Kidney (tissue), 14 donors: ENCODE data around the gene C14orf93. TPM values are rescaled to one million over a fixed set of nuclear protein-coding genes. Genes with fewer than 3 reads are reported as not detected.

Source experiments
- DNase-seq, 5 donors: peaks; one replicate each; pipeline ENCODE4 v3.0.0-alpha.2; 2013 to 2020
- FAIRE-seq: peaks from 2 replicates; lab custom pipeline; 2012; peaks lifted over from hg19 to GRCh38; lab: Jason Lieb, UNC
- H3K27ac ChIP-seq, 2 donors: one replicate each; pipeline ENCODE4 v1.7.0; 2013; ENCODE audit warnings: low read depth in 2 of 2, low read length in 2 of 2, inconsistent platforms in 1 of 2
- H3K27me3 ChIP-seq: one replicate; pipeline ENCODE4 v1.7.1; 2013; ENCODE audit warnings: low read length, inconsistent platforms; ENCODE audit not compliant: control insufficient read depth, insufficient read depth
- H3K36me3 ChIP-seq, 3 donors: one replicate each; pipeline versions ENCODE4 v1.7.0 to v1.7.1; 2013; ENCODE audit warnings: low read length in 3 of 3, control low read depth in 1 of 3, inconsistent platforms in 1 of 3; ENCODE audit not compliant: insufficient read depth in 3 of 3, control insufficient read depth in 2 of 3
- H3K4me1 ChIP-seq, 3 donors: one replicate each; pipeline versions ENCODE4 v1.7.0 to v1.7.1; 2013; ENCODE audit warnings: low read length in 3 of 3, inconsistent platforms in 1 of 3, low read depth in 1 of 3; ENCODE audit not compliant: control insufficient read depth in 2 of 3, insufficient read depth in 2 of 3
- H3K4me3 ChIP-seq, 3 donors: one replicate each; pipeline versions ENCODE4 v1.7.0 to v1.8.1; 2013; ENCODE audit warnings: low read length in 3 of 3, control low read depth in 1 of 3, inconsistent platforms in 1 of 3
- H3K9ac ChIP-seq, 3 donors: one replicate each; pipeline versions ENCODE4 v1.7.0 to v1.7.1; 2013; ENCODE audit warnings: low read length in 3 of 3, control low read depth in 1 of 3, inconsistent platforms in 1 of 3
- H3K9me3 ChIP-seq, 3 donors: one replicate each; pipeline versions ENCODE4 v1.7.0 to v1.7.1; 2013; ENCODE audit warnings: low read length in 3 of 3, control low read depth in 1 of 3, inconsistent platforms in 1 of 3; ENCODE audit not compliant: control insufficient read depth in 2 of 3, insufficient read depth in 1 of 3
- CTCF ChIP-seq: IDR thresholded peaks from 3 replicates; pipeline ENCODE4 v1.5.1; 2012; ENCODE audit warnings: mild to moderate bottlenecking, moderate library complexity, borderline replicate concordance; ENCODE audit not compliant: insufficient read depth; ENCODE audit errors: extremely low read depth
- intact Hi-C: fragments of 100-400 bp; cut with DNase I; formaldehyde crosslinking; loops from one replicate; pipeline ENCODE4 v1.11.1; 2022
- polyA plus RNA-seq: library from polyadenylated mRNA; stranded (reverse); fragments of 350-450 nt; fragmentation: Illumina TruSeq; extraction: RNeasy Lipid Tissue Mini Kit (QIAGEN cat#74804); gene quantifications from one replicate; pipeline ENCODE4 v1.2.3, GENCODE V29; 2014; ENCODE audit warnings: low read depth, low replicate concordance; ENCODE audit not compliant: insufficient read depth
- total RNA-seq: library from RNA; stranded (reverse); fragmentation: NEBNext Ultra II Directional; extraction: Animal tissue kit (Norgen Biotek cat#: 25700); gene quantifications from one replicate; pipeline ENCODE4 v1.2.1, GENCODE V29; 2021
- donor health status: control.
- donor health status: control.
- donor health status: control.
- donor health status: control.
- donor health status: control.
- donor health status: DM: yes; HTN: yes; CAD: no.
- donor health status: Normal renal cell carcinoma (clear cell type).

C14orf93 gene
- total and polyA plus RNA-seq, 2 donors from 2014 or later: 9.5 to 9.6 TPM

DNA sequence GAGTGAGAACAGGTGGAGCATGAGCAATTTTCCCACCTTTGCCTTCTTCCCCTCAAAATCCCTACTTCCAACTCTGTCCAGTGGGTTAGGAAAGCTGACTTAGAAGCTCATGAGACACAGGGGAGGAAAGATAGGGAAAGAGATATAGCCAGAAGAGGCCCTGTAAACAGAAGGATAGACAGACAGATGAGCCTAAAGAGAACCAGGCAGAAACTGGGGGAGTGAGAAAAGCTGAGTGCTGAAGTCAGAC is 32.6 kb downstream of the C14orf93 start:
- FAIRE-seq (no peak), DNase-seq (no peak)
- no peak for TF ChIP-seq CTCF
- Histone ChIP-seq H3K27me3 (no peaks in the 10 kb centered on the region), H3K9me3 (no peaks in the 10 kb centered on the region), H3K27ac (peak overlapping the region; percentile 24 to 83), H3K4me1 (peaks cover 13 to 43% (median 40%) of the 10 kb centered on the region in 3 donors), H3K9ac (peak overlapping the region in 1 of 3 donors; percentile 7), H3K4me3 (peak overlapping the region in 1 of 3 donors; percentile 3), H3K36me3 (peaks cover 5 to 22% (median 6%) of the 10 kb centered on the region in 3 donors)
- intact Hi-C loops: no loop called here

DNA sequence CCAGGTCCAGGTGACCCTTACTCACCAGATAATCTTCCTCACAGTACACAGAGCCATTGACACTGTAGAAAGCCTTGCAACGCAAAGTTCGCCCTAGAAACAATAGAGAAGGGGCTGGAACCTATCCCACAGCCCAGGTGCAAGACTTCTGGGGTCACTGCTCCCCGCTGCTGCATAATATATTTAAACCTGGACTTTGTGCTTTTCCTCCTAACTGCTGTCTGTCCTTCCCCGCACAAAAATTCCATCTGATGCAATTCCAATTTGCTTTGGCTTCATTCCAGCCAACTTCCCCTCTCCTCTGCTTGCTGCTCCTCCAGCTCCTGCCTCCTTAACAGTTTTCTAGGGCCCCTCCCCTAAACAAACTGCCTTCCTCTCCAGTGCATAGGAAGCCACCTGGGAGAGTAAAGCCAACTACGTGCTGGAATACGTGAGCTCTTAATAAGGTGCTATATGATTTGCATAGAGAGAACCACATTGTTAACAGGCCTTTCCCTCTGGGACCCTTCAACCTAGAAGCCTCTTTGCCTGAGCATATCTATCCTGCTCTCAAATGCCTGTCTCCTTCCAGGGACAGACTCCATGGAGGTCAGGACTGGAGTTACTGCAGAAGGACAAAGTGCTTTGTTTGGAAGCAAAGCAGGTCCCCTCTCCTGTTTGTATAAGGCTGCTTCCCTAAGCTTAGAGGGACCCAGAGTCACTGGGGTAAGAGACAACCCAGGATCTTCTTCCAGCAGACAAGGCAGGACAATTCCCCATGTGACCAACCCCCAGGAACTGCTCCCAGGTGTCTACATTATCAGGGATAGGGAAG is 33.1 kb downstream of the C14orf93 start:
- intact Hi-C loops: no loop called here
- FAIRE-seq: no peak
- Histone ChIP-seq H3K4me3 (peak overlapping the region in 1 of 3 donors; percentile 3), H3K4me1 (peaks cover 13 to 43% (median 40%) of the 10 kb centered on the region in 3 donors), H3K9me3 (no peaks in the 10 kb centered on the region), H3K36me3 (peaks cover 8 to 27% (median 9%) of the 10 kb centered on the region in 3 donors), H3K27me3 (no peaks in the 10 kb centered on the region), H3K9ac (peak overlapping the region in 1 of 3 donors; percentile 7), H3K27ac (peak overlapping the region; percentile 41 to 83)
- TF ChIP-seq CTCF: no peak
- DNase-seq: peak in 4 of 5 donors; percentile 34 to 75 (median 50)

DNA sequence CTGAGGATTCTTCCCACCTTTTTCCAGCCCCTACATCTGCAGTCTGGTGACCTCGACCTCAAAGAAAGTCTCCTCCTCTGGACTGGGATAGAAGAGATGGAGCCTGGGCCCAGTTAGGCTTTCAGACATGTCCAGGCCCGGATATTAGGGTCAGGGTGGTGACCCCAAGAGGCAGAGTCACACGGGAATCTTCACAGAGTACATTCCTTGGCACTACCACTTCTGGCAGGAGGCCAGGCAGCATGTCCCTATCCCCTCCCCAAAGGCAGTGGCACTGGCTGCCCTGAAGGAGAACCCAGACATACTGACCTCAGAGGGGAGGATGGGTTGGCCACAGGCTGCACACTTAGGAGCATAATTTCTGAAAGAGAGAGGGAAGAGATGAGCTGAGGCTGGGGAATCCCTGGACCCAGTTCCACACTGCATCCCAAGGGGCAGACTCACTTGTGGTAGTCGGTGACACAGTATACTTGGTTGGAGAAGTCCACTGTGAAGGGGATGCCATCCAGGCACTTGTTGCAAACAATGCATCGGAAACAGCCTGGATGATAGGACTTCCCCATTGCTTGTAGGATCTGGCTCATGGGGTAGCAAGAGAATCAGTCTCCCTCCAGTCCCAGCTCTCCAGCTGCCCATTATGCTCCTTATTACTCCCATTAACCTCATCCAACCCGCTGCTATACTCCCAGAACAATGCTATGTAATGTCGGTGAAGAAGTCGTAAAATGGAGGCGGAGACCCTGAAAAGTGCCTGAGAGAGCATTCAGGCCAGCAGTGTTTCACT is 35.2 kb downstream of the C14orf93 start:
- FAIRE-seq: no peak

More for the DNA sequence above, 35.2 kb downstream of the C14orf93 start:
- peak in 2 of 5 donors; percentile 41 to 88 for DNase-seq
- Histone ChIP-seq H3K4me1 (peaks cover 13 to 39% (median 36%) of the 10 kb centered on the region in 3 donors), H3K27ac (no peak overlapping the region), H3K9me3 (no peaks in the 10 kb centered on the region), H3K36me3 (peaks cover 8 to 28% (median 9%) of the 10 kb centered on the region in 3 donors), H3K4me3 (no peak overlapping the region), H3K9ac (peak overlapping the region in 1 of 3 donors; percentile 2), H3K27me3 (no peaks in the 10 kb centered on the region)
- intact Hi-C loops: no loop called here
- no peak for TF ChIP-seq CTCF
